ENCODE measurements around the gene FCER2. TPM values are rescaled to one million over a fixed set of nuclear protein-coding genes. Genes with fewer than 3 reads are reported as not detected.

FCER2 gene
- total and polyA plus RNA-seq, 2 of the 13 experiments (the other 11 are each of a cell fraction or from before 2014, with no cell fraction given): not detected

DNA sequence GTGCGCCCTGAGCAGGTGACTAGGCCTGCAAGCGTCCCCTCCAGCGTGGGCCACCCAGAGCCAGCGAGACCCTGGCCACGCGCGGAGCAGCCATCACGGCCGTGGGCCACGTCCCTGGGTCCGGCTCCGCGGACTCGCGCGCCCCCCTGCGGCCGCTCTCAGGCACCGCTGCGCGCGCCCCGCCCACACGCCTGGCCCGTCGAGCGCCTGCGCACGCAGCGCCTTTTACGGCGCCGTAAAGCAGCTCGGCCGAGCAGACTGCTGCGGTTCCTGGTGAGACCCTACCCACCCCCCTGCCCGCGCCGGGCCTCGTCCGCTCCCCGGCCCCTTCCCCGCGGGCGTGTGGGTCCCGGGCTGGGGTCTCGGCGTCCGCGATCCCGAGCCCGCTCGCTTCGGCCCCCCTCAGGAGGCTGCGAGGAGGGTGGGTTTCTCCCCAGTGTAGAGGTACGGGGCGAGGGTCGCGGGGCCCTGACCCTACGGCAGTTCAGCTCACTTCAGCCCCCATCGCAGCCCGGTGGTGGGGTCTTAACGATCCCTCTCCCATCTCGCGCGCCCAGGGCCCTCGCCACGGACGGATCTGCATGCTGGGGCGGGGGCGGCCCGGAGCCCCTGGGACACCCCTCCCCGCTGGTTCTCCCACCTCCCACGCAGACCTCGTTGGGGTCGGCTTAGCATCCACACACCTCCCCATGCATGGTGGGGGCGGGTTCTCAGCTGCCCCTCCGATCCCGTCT is 21.2 kb downstream of the FCER2 start, which contains the start of gene TRAPPC5 (continued):
- TF ChIP-seq ZNF772 (CRISPR knock-in tag; IDR thresholded peaks at IDR 0.05): peak; percentile 56
- no peak for TF ChIP-seq CREB1 (IDR thresholded peaks at IDR 0.05)
- no peak for TF ChIP-seq CREB1 (CRISPR knock-in tag; IDR thresholded peaks at IDR 0.05)
- TF ChIP-seq SP2 (CRISPR knock-in tag; IDR thresholded peaks at IDR 0.05): no peak
- 0 out of 2 replicates have a peak, but pooled peaks have one; percentile 37 for TF ChIP-seq ZSCAN20 (CRISPR knock-in tag; IDR thresholded peaks at IDR 0.05; ENCODE audit: borderline replicate concordance)
- TF ChIP-seq ZSCAN25 (CRISPR knock-in tag; IDR thresholded peaks at IDR 0.05): peak; percentile 54; the same call in 1 of the 2 replicates
- TF ChIP-seq SATB2 (CRISPR knock-in tag; IDR thresholded peaks at IDR 0.05): no peak
- TF ChIP-seq, protein P1, sequence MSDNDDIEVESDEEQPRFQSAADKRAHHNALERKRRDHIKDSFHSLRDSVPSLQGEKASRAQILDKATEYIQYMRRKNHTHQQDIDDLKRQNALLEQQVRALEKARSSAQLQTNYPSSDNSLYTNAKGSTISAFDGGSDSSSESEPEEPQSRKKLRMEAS (IDR thresholded peaks at IDR 0.05): peak; percentile 58
- TF ChIP-seq ZMYM2 (CRISPR knock-in tag; IDR thresholded peaks at IDR 0.05): no peak
- TF ChIP-seq ZNF101 (CRISPR knock-in tag; IDR thresholded peaks at IDR 0.05; ENCODE audit: borderline replicate concordance, low read depth): peak; percentile 46; the same call in 1 of the 2 replicates
- TF ChIP-seq ZNF337 (CRISPR knock-in tag; IDR thresholded peaks at IDR 0.05; ENCODE audit: borderline replicate concordance, low read depth): no peak
- TF ChIP-seq, protein P2, sequence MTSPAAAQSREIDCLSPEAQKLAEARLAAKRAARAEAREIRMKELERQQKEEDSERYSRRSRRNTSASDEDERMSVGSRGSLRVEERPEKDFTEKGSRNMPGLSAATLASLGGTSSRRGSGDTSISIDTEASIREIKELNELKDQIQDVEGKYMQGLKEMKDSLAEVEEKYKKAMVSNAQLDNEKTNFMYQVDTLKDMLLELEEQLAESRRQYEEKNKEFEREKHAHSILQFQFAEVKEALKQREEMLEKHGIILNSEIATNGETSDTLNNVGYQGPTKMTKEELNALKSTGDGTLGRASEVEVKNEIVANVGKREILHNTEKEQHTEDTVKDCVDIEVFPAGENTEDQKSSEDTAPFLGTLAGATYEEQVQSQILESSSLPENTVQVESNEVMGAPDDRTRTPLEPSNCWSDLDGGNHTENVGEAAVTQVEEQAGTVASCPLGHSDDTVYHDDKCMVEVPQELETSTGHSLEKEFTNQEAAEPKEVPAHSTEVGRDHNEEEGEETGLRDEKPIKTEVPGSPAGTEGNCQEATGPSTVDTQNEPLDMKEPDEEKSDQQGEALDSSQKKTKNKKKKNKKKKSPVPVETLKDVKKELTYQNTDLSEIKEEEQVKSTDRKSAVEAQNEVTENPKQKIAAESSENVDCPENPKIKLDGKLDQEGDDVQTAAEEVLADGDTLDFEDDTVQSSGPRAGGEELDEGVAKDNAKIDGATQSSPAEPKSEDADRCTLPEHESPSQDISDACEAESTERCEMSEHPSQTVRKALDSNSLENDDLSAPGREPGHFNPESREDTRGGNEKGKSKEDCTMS (CRISPR knock-in tag; conservative IDR thresholded peaks at IDR 0.05): no peak
- TF ChIP-seq ZNF3 (CRISPR knock-in tag; IDR thresholded peaks at IDR 0.05): no peak
- TF ChIP-seq, protein P3, sequence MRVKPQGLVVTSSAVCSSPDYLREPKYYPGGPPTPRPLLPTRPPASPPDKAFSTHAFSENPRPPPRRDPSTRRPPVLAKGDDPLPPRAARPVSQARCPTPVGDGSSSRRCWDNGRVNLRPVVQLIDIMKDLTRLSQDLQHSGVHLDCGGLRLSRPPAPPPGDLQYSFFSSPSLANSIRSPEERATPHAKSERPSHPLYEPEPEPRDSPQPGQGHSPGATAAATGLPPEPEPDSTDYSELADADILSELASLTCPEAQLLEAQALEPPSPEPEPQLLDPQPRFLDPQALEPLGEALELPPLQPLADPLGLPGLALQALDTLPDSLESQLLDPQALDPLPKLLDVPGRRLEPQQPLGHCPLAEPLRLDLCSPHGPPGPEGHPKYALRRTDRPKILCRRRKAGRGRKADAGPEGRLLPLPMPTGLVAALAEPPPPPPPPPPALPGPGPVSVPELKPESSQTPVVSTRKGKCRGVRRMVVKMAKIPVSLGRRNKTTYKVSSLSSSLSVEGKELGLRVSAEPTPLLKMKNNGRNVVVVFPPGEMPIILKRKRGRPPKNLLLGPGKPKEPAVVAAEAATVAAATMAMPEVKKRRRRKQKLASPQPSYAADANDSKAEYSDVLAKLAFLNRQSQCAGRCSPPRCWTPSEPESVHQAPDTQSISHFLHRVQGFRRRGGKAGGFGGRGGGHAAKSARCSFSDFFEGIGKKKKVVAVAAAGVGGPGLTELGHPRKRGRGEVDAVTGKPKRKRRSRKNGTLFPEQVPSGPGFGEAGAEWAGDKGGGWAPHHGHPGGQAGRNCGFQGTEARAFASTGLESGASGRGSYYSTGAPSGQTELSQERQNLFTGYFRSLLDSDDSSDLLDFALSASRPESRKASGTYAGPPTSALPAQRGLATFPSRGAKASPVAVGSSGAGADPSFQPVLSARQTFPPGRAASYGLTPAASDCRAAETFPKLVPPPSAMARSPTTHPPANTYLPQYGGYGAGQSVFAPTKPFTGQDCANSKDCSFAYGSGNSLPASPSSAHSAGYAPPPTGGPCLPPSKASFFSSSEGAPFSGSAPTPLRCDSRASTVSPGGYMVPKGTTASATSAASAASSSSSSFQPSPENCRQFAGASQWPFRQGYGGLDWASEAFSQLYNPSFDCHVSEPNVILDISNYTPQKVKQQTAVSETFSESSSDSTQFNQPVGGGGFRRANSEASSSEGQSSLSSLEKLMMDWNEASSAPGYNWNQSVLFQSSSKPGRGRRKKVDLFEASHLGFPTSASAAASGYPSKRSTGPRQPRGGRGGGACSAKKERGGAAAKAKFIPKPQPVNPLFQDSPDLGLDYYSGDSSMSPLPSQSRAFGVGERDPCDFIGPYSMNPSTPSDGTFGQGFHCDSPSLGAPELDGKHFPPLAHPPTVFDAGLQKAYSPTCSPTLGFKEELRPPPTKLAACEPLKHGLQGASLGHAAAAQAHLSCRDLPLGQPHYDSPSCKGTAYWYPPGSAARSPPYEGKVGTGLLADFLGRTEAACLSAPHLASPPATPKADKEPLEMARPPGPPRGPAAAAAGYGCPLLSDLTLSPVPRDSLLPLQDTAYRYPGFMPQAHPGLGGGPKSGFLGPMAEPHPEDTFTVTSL (CRISPR knock-in tag; IDR thresholded peaks at IDR 0.05; ENCODE audit: borderline replicate concordance): no peak
- TF ChIP-seq, protein P4, sequence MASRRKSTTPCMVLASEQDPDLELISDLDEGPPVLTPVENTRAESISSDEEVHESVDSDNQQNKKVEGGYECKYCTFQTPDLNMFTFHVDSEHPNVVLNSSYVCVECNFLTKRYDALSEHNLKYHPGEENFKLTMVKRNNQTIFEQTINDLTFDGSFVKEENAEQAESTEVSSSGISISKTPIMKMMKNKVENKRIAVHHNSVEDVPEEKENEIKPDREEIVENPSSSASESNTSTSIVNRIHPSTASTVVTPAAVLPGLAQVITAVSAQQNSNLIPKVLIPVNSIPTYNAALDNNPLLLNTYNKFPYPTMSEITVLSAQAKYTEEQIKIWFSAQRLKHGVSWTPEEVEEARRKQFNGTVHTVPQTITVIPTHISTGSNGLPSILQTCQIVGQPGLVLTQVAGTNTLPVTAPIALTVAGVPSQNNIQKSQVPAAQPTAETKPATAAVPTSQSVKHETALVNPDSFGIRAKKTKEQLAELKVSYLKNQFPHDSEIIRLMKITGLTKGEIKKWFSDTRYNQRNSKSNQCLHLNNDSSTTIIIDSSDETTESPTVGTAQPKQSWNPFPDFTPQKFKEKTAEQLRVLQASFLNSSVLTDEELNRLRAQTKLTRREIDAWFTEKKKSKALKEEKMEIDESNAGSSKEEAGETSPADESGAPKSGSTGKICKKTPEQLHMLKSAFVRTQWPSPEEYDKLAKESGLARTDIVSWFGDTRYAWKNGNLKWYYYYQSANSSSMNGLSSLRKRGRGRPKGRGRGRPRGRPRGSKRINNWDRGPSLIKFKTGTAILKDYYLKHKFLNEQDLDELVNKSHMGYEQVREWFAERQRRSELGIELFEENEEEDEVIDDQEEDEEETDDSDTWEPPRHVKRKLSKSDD (CRISPR knock-in tag; IDR thresholded peaks at IDR 0.05; ENCODE audit: low read depth): no peak
- TF ChIP-seq, protein P5, sequence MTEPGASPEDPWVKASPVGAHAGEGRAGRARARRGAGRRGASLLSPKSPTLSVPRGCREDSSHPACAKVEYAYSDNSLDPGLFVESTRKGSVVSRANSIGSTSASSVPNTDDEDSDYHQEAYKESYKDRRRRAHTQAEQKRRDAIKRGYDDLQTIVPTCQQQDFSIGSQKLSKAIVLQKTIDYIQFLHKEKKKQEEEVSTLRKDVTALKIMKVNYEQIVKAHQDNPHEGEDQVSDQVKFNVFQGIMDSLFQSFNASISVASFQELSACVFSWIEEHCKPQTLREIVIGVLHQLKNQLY (CRISPR knock-in tag; IDR thresholded peaks at IDR 0.05): no peak
- TF ChIP-seq HDAC1 (CRISPR knock-in tag; IDR thresholded peaks at IDR 0.05): peak; percentile 29; the same call in 1 of the 2 replicates
- TF ChIP-seq CEBPG (CRISPR knock-in tag; IDR thresholded peaks at IDR 0.05): no peak
